PC-9 (cell line): ENCODE data around the gene GKN1. TPM values are rescaled to one million over a fixed set of nuclear protein-coding genes. Genes with fewer than 3 reads are reported as not detected.

ENCODE experiments used
- BruUV-seq: library from RNA; stranded (reverse); fragments of 400-500 nt; replicated peaks from 2 replicates; lab custom pipeline; 2021; lab: Mats Ljungman, UMichigan
- CTCF ChIA-PET: fragments of 300-600 bp; sonication (Branson Sonifier 250); formaldehyde crosslinking; loops from one replicate; lab custom pipeline; 2022; ENCODE audit warnings: antibody characterized with exemption; lab: Charles Lee
- POLR2A ChIA-PET: fragments of 300-600 bp; sonication (Branson Sonifier 250); formaldehyde crosslinking; loops from one replicate; lab custom pipeline; 2022; ENCODE audit warnings: antibody characterized with exemption; ENCODE audit not compliant: unreplicated experiment; lab: Charles Lee
- DNase-seq, 2 experiments: peaks; one replicate each; pipeline versions ENCODE4 v3.0.0 to v3.0.0-alpha.2; 2015 to 2022; ENCODE audit warnings: mixed read lengths in 1 of 2
- H2AFZ ChIP-seq: fragments of 200-600 bp; sonication (generic); 2 replicates; pipeline ENCODE4 v1.8.1; 2017; ENCODE audit warnings: antibody characterized with exemption
- H3F3A ChIP-seq: fragments of 200-600 bp; sonication (generic); 2 replicates; pipeline ENCODE4 v1.8.1; 2017; ENCODE audit warnings: antibody characterized with exemption, mild to moderate bottlenecking, low read depth; ENCODE audit not compliant: insufficient read depth
- H3K27ac ChIP-seq: fragments of 200-600 bp; sonication (generic); 2 replicates; pipeline ENCODE4 v1.6.1; 2016; ENCODE audit warnings: mixed run types
- H3K27me3 ChIP-seq: fragments of 200-600 bp; sonication (generic); 2 replicates; pipeline ENCODE4 v1.6.1; 2016; ENCODE audit warnings: low read depth, mixed run types; ENCODE audit not compliant: insufficient read depth
- H3K36me3 ChIP-seq: fragments of 200-600 bp; sonication (generic); 2 replicates; pipeline ENCODE4 v1.6.1; 2016; ENCODE audit warnings: low read depth, mixed run types
- H3K4me1 ChIP-seq: fragments of 200-600 bp; sonication (generic); replicated peaks from 2 replicates; pipeline ENCODE4 v1.6.1; 2016; ENCODE audit warnings: mixed run types; ENCODE audit not compliant: insufficient read depth
- H3K4me2 ChIP-seq: fragments of 200-600 bp; sonication (generic); 2 replicates; pipeline ENCODE4 v1.6.1; 2017; ENCODE audit warnings: mixed run types
- H3K4me3 ChIP-seq: fragments of 200-600 bp; sonication (generic); 2 replicates; pipeline ENCODE4 v1.6.1; 2016; ENCODE audit warnings: mixed run types
- H3K79me2 ChIP-seq: fragments of 200-600 bp; sonication (generic); 2 replicates; pipeline ENCODE4 v1.6.1; 2017; ENCODE audit warnings: low read depth, mixed run types
- H3K9me2 ChIP-seq: fragments of 200-600 bp; sonication (generic); 2 replicates; pipeline ENCODE4 v1.8.1; 2017; ENCODE audit warnings: mild to moderate bottlenecking; ENCODE audit not compliant: insufficient read depth
- H3K9me3 ChIP-seq: fragments of 200-600 bp; sonication (generic); 2 replicates; pipeline ENCODE4 v1.8.1; 2016; ENCODE audit warnings: low read depth; ENCODE audit not compliant: insufficient read depth
- H4K20me1 ChIP-seq: fragments of 200-600 bp; sonication (generic); 2 replicates; pipeline ENCODE4 v1.8.1; 2017; ENCODE audit not compliant: insufficient read depth
- CTCF ChIP-seq: fragments of 200-600 bp; sonication (generic); conservative IDR thresholded peaks from 2 replicates; pipeline ENCODE4 v1.6.1; 2017; ENCODE audit warnings: mixed run types, antibody characterized with exemption, mild to moderate bottlenecking, moderate library complexity
- EZH2 ChIP-seq: fragments of 200-600 bp; sonication (generic); IDR thresholded peaks from 2 replicates; pipeline ENCODE4 v1.8.0; 2017; ENCODE audit warnings: antibody characterized with exemption, low read depth
- intact Hi-C: fragments of 100-400 bp; cut with micrococcal nuclease; formaldehyde crosslinking; loops from one replicate; pipeline ENCODE4 v1.10.0; 2022; ENCODE audit not compliant: unreplicated experiment
- total RNA-seq: library from RNA; stranded (reverse); gene quantifications from 2 replicates; pipeline ENCODE4 v1.2.3, GENCODE V29; 2021

GKN1 gene
- total RNA-seq, 1 experiment from 2014 or later, result not detected

DNA sequence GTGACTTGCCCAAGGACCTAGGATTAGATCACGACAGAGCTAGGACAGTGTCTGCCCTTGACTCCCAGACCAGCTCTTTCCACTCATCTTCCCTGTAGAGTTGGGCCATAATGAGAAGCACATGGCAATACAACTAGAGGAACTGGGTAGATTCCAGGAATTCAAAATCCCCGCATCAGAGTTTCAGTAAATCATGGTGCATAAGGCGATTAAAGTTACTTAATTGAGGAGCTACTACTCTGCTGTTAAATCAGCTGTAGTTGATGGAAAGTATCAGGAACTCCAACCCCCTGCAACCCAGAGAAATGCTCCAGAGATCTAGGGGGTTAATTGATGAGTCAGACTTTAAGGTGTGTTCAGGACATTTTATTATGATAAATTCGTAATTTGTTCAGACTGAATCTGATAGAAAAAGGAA, 44.3 kb downstream of the GKN1 start:
- TF ChIP-seq CTCF (no peak), EZH2 (no peak)
- Histone ChIP-seq H3K27me3 (no peaks in the 10 kb centered on the region), H3K9me2 (no peaks in the 10 kb centered on the region), H3K4me3 (no peak overlapping the region), H3K4me2 (no peak overlapping the region), H3K27ac (no peak overlapping the region), H3F3A (no peaks in the 10 kb centered on the region), H4K20me1 (peaks cover 3% of the 10 kb centered on the region; the same call in 1 of the 2 replicates), H3K9me3 (no peaks in the 10 kb centered on the region), H3K79me2 (peaks cover 27% of the 10 kb centered on the region), H2AFZ (no peak overlapping the region), H3K36me3 (no peaks in the 10 kb centered on the region), H3K4me1 (peaks cover 22% of the 10 kb centered on the region)
- ChIA-PET POLR2A (no interaction called here), CTCF (no interaction called here)
- DNase-seq, result no peak
- intact Hi-C loops, result loop anchor here (10.0 kb wide), 1 partner anchor 554 kb away; the partner anchor contains the start of genes APLF and FBXO48
- BruUV-seq, result no TSS peak

DNA sequence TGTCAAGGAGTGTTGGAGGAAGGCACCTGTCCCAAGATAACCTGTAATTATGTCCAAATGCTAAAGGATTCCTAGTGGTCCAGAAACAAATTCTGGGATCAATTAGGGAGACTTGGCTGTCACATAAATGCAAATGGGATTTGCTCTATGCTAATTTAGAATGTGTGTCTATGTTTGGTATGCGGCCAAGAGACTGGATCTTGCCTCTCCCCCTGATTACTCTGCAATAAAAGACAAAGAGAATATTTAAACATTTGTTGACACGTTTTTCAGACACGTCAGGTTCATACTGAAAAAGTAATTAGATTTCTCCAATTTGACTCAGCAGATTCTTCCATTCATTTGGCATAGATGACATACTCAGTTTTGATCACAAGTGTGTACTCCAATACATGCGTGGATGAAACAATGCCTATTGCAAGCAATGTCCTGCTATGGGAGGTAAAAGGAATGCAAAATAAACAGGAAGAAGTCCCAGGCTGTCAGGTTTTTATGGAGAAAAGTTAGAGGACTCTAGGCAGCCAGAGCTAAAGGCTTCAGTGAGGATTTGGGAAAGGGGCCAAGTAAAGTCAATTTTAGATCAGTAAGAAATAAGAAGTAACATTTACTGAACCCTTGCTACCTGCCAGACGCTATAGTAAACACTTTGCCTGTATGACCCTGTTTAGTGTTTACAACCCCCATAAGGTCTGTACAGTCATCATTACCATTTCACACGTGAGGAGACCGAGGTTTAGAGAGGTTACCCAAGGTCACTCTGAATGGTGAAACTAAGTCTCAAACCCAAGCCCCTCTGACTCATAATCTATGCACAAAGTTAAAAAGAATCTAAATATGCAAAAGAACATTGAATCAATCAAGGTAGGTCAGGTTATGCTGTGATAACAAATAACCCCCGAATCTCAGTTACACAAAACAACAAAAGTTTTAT, 46.3 kb downstream of the GKN1 start:
- no peaks in the 10 kb centered on the region for H3K9me3 ChIP-seq
- intact Hi-C loops, result no loop called here
- H3K27me3 ChIP-seq, result no peaks in the 10 kb centered on the region
- H3K4me2 ChIP-seq, result no peak overlapping the region
- H3K9me2 ChIP-seq, result no peaks in the 10 kb centered on the region
- no peak overlapping the region for H3K27ac ChIP-seq
- BruUV-seq, result no TSS peak
- no peaks in the 10 kb centered on the region for H3F3A ChIP-seq
- peaks cover 3% of the 10 kb centered on the region; the same call in 1 of the 2 replicates for H4K20me1 ChIP-seq
- no peak overlapping the region for H2AFZ ChIP-seq
- peaks cover 8% of the 10 kb centered on the region; the same call in 1 of the 2 replicates for H3K4me1 ChIP-seq
- CTCF ChIA-PET, result no interaction called here
- H3K4me3 ChIP-seq, result no peak overlapping the region
- DNase-seq, result no peak
- peaks cover 14% of the 10 kb centered on the region; the same call in 1 of the 2 replicates for H3K79me2 ChIP-seq
- POLR2A ChIA-PET, result no interaction called here
- TF ChIP-seq CTCF (no peak), EZH2 (no peak)
- H3K36me3 ChIP-seq, result no peaks in the 10 kb centered on the region

- CTCF ChIA-PET, result no interaction called here
- POLR2A ChIA-PET, result no interaction called here
- Histone ChIP-seq H3K79me2 (peaks cover 14% of the 10 kb centered on the region; the same call in 1 of the 2 replicates), H3K4me1 (peaks cover 8% of the 10 kb centered on the region; the same call in 1 of the 2 replicates), H3K9me2 (no peaks in the 10 kb centered on the region), H3K4me3 (no peak overlapping the region), H3F3A (no peaks in the 10 kb centered on the region), H3K4me2 (no peak overlapping the region), H3K27ac (no peak overlapping the region), H3K9me3 (no peaks in the 10 kb centered on the region), H4K20me1 (no peaks in the 10 kb centered on the region), H2AFZ (no peak overlapping the region), H3K36me3 (no peaks in the 10 kb centered on the region), H3K27me3 (no peaks in the 10 kb centered on the region)
- no TSS peak for BruUV-seq
- intact Hi-C loops, result no loop called here
- no peak for DNase-seq
- TF ChIP-seq EZH2, result no peak
- TF ChIP-seq CTCF, result no peak
Observed at GRCh38 chr2:69021727-69022126, 47.3 kb downstream of the GKN1 start.
